Muscle of back (tissue), 11 donors: ENCODE measurements around the gene CDH4. TPM values are rescaled to one million over a fixed set of nuclear protein-coding genes. Genes with fewer than 3 reads are reported as not detected.
"Not testable (repeated sequence)": the region's sequence is repeated elsewhere in the genome, so short reads cannot be mapped to it uniquely, and the experiment has no call there.

ENCODE experiments used
- DNase-seq, 3 donors: peaks; one replicate each; pipeline versions ENCODE4 v3.0.0 to v3.0.0-alpha.2; 2013
- polyA plus RNA-seq, 10 donors: library from polyadenylated mRNA; unstranded; fragments of 120-200 nt; gene quantifications; one replicate each; pipeline ENCODE4 v1.2.1, GENCODE V29; 2013; ENCODE audit not compliant: insufficient read length in 10 of 10

The CDH4 gene
- polyA plus RNA-seq, 10 donors, result 0.74 to 2.0 (median 1.1) TPM

DNA sequence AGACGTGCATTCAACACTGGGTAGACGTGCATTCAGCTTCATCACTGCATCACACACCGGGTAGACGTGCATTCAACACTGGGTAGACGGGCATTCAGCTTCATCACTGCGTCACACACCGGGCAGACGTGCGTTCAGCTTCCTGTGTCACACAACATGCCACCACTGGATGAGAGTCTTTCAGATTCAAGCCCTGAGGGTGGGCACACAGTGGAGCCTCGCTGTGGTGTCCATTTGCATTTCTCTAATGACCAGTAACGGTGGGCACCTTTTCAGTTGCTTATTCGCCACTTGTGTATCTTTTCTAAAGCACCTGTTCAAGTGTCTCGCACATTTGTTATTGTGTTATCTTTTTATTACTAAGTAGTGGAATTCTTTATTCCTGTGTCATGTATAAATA lies 719.5 kb downstream of the CDH4 start:
- not testable (repeated sequence) for DNase-seq

- DNase-seq, result no peak
Measured at GRCh38 chr20:61972636-61973508, 720.8 kb downstream of the CDH4 start.

DNA sequence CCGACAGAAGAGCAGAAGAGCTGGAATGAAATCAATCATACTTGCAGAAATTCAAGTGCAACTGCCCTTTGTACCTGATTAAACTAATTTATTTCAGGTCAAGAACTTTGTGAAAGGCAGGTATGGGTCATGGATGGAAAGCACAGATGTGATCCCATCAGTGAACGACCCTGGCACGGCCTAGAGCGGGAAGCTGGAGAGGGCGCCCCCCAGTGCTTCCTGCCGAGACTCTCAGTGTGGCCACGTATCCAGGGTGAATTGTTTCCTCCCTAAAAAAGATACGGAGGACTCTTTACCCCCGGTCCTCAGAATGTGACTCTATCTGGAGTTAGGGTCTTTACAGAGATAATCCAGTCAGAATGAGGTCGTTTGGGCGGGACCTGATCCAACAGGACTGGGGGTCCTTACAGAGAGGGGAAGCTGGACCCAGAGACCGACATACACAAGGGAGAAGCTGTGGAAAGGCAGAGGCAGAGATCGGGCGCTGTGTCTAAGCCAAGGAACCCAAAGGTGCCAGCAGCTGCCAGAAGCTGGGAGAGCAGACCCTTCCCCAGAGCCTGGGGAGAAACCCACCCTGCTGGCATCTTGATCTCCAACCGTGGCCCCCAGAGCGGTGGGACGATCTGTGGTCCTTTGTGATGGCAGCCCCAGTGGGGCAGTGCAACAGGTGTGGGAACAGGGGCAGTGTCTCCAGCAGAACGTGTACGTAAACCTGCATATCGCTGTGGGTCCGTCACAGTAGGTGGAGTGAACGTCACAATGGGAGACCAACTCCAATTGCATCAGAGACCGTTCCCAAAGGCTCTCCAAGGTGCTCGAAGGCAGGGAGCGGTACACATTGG lies 721.7 kb downstream of the CDH4 start:
- DNase-seq, result no peak

- DNase-seq, result no peak
Measured at GRCh38 chr20:61974357-61974665, 722.2 kb downstream of the CDH4 start.

- DNase-seq, result no peak
Measured at GRCh38 chr20:61975407-61976129, 723.5 kb downstream of the CDH4 start.

- DNase-seq, result no peak
Measured at GRCh38 chr20:61976263-61976643, 724.2 kb downstream of the CDH4 start.

- DNase-seq, result no peak
Measured at GRCh38 chr20:61976644-61977418, 724.8 kb downstream of the CDH4 start.

GRCh38 chr20:61977419-61977786 lies 725.3 kb downstream of the CDH4 start:
- DNase-seq, result no peak

GRCh38 chr20:61978491-61978890 lies 726.4 kb downstream of the CDH4 start:
- DNase-seq, result no peak

DNA sequence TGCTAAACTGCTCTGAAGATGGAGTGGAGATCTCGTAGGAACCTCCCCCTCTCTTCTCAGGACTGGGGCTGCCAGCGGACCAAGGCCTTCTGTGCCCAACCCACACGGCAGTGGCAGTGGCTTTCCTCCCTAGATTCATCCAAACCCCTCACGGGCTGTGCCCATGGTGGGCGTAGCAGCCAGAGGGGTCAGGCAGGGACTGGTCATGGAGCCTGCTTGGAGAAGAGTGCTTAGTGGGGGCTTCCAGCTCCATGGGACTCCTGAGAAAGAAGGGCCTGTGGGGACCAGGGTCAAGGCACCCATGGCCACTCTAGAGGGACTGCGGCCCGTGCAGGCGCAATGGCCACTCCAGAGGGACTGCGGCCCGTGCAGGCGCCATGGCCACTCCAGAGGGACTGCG lies 727.0 kb downstream of the CDH4 start:
- DNase-seq, result no peak

- no peak for DNase-seq
Measured at GRCh38 chr20:61979701-61980635, 727.9 kb downstream of the CDH4 start.

- peak in 1 of 3 donors; percentile 16 for DNase-seq
Measured at GRCh38 chr20:61980647-61981583, 728.9 kb downstream of the CDH4 start.

- not testable (repeated sequence) for DNase-seq
Measured at GRCh38 chr20:61981691-61982090, 729.6 kb downstream of the CDH4 start.

DNA sequence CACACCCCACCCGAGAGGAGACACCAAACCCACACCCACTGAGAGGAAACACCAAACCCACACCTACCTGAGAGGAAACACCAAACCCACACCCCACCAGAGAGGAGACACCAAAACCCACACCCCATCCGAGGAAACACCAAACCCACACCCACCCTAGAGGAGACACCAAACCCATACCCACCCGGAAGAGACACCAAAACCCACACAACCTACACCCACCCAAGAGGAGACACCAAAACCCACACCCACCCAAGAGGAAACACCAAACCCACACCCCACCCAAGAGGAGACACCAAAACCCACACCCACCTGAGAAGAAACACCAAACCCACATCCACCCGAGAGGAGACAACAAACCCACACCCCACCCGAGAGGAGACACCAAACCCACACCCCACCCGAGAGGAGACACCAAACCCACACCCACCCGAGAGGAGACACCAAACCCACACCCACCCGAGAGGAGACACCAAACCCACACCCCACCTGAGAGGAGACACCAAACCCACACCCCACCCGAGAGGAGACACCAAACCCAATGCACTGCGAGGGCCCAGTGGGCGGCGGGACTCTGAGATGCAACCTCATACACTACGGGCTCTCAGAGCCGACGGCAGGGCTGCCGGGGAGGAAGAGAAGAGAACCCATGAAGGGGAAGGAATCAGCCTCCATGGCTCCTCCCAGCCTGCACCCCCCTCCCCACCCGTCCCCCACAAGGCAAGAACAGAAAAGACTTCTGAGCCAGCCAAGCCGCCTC lies 730.3 kb downstream of the CDH4 start:
- no peak for DNase-seq

GRCh38 chr20:61982951-61983315 lies 730.9 kb downstream of the CDH4 start:
- DNase-seq, result no peak

DNA sequence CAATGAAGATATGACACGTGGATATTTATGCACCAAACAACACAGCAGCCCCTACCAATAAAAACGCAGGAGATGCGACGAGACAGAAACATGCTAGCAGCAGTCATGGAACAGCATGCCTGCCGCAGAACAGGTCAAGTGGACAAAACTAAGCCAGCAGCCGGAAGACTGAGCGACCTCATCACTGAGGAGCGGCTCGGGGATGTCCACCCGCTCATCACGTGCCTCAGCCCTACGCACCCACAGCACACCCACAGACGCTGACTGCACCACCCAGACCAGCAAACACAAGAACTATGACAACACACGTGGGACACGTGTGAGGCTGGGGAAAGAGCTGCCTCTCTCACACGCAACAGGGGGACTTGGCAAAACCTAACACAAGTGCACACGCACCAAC lies 731.9 kb downstream of the CDH4 start:
- no peak for DNase-seq

- DNase-seq, result not testable (repeated sequence)
Measured at GRCh38 chr20:61984431-61984830, 732.4 kb downstream of the CDH4 start.

DNA sequence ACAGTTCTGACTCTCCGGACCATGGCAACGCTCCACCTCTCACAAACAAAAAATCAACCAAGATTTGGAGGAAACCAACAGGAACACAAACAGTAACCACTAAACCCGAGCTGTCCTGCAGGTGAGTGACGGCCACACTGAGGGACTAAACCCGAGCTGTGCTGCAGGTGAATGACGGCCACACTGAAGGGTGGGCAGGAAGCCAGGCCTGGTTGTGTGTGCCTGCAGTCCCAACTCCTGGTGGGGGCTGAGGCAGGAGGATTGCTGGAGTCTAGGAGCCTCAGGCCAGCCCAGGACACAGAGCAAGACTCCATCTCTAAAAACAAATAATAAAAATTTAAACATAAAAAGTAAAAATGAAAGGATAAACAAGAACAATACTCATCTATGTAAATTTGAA lies 733.0 kb downstream of the CDH4 start:
- no peak for DNase-seq
